ENCODE results near the gene HOXB6.

The HOXB6 gene

DNA sequence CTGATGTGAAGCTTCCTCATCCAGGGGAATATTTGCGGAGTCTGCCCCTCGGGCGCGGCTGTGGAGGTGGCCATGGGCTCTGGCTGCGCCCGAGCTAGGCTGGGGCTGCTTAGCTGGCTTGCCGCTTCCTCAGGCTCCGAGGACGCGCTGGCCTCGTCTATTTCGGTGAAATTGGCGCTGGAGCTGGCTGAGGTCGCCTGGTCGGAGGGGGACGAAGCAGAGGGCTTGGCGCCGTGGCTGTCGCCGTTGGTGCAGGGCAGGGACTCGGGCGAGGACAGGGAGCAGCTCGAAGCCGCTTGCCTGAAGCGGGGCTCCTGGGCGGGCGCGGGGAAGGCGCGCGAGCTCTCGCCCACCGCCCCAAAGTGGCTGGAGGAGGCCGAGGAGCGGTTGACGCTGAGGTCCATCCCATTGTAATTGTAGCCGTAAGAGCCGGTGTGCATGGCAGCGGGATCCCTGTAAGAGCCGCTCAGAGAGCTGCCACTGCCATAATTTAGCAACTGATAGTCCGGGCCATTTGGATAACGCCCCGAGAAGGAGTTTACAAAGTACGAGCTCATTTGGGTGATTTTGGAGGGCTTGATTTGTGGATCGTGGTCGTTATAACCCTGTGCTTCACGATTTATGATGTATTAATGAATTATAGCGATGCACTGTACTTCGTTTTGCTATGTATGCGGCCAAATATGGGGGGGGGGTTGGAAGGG is 11.5 kb downstream of the HOXB6 start, which contains the start of gene HOXB5:
Gene HOXB5 (minus strand): TSS at position 654 of the 704 bp plus-strand sequence. CDS start 97 bp downstream, at position 557.
- no peak within 1 kb of the TSS for H3K27ac ChIP-seq (ENCODE audit: low read length)
- no peak within 1 kb of the TSS for H3K9ac ChIP-seq (ENCODE audit: low read depth, low read length)
- H3K4me3 ChIP-seq (ENCODE audit: low read length), result 0 out of 2 replicates have a peak within 1 kb of the TSS, but pooled peaks have one; percentile 29
- H3K4me1 ChIP-seq (ENCODE audit: insufficient read depth, low read length), result peaks cover 4% of the 10 kb centered on the region; the same call in 1 of the 2 replicates
- no peaks in the 10 kb centered on the region for H3K36me3 ChIP-seq (ENCODE audit: insufficient read depth, low read depth, low read length)
- no peaks in the 10 kb centered on the region; the same call in 1 of the 2 replicates for H3K9me3 ChIP-seq (ENCODE audit: insufficient read depth, low read depth, low read length)
- peaks cover 100% of the 10 kb centered on the region for H3K27me3 ChIP-seq (ENCODE audit: insufficient read depth, low read length)

DNA sequence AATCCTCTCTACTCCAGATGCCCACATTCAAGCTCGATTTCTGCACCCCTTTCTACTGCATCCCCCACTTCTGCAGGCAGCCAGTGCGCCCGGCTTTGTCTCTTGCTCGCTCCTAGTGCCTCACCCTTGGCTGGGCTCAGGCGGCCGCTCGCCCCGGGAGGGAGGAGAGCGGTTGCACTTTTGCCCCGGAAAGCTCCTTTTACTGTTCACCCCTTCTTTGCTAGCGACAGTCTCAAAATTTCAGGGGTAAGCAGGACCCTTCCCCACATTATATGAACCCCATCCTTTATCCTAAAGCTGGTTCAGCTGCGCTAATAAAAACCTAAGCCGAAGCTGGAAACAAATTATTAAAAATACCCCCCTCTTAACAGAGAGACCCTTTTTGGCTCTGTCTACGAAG is 12.2 kb downstream of the HOXB6 start:
- no peak overlapping the region for H3K9ac ChIP-seq (ENCODE audit: low read depth, low read length)
- H3K9me3 ChIP-seq (ENCODE audit: insufficient read depth, low read depth, low read length), result peaks cover under 1% of the 10 kb centered on the region; the same call in 1 of the 2 replicates
- H3K4me1 ChIP-seq (ENCODE audit: insufficient read depth, low read length), result peaks cover 4% of the 10 kb centered on the region; the same call in 1 of the 2 replicates
- H3K4me3 ChIP-seq (ENCODE audit: low read length), result no peak overlapping the region
- no peak overlapping the region for H3K27ac ChIP-seq (ENCODE audit: low read length)
- H3K27me3 ChIP-seq (ENCODE audit: insufficient read depth, low read length), result peaks cover 100% of the 10 kb centered on the region
- H3K36me3 ChIP-seq (ENCODE audit: insufficient read depth, low read depth, low read length), result no peaks in the 10 kb centered on the region

DNA sequence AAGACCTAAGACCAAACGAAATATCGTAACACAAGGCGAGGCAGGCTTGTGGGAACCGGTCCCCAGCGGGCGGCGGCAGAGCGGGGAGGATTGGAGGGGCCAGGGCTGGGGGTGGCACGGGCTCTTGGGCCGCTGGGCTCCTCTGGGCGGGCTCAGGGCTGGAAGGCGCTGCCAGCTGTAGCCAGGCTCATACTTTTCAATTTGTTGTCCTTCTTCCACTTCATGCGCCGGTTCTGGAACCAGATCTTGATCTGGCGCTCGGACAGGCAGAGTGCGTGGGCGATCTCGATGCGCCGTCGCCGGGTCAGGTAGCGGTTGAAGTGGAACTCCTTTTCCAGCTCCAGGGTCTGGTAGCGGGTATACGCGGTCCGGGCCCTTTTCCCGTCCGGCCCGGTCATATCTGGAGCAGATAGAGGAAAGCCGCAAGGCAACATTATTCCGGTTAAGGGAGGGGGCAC is 12.7 kb downstream of the HOXB6 start:
- no peak overlapping the region for H3K4me3 ChIP-seq (ENCODE audit: low read length)
- H3K27me3 ChIP-seq (ENCODE audit: insufficient read depth, low read length), result peaks cover 100% of the 10 kb centered on the region
- H3K36me3 ChIP-seq (ENCODE audit: insufficient read depth, low read depth, low read length), result no peaks in the 10 kb centered on the region
- H3K9me3 ChIP-seq (ENCODE audit: insufficient read depth, low read depth, low read length), result peaks cover 3% of the 10 kb centered on the region; the same call in 1 of the 2 replicates
- no peak overlapping the region for H3K9ac ChIP-seq (ENCODE audit: low read depth, low read length)
- H3K27ac ChIP-seq (ENCODE audit: low read length), result no peak overlapping the region
- peaks cover 4% of the 10 kb centered on the region; the same call in 1 of the 2 replicates for H3K4me1 ChIP-seq (ENCODE audit: insufficient read depth, low read length)

DNA sequence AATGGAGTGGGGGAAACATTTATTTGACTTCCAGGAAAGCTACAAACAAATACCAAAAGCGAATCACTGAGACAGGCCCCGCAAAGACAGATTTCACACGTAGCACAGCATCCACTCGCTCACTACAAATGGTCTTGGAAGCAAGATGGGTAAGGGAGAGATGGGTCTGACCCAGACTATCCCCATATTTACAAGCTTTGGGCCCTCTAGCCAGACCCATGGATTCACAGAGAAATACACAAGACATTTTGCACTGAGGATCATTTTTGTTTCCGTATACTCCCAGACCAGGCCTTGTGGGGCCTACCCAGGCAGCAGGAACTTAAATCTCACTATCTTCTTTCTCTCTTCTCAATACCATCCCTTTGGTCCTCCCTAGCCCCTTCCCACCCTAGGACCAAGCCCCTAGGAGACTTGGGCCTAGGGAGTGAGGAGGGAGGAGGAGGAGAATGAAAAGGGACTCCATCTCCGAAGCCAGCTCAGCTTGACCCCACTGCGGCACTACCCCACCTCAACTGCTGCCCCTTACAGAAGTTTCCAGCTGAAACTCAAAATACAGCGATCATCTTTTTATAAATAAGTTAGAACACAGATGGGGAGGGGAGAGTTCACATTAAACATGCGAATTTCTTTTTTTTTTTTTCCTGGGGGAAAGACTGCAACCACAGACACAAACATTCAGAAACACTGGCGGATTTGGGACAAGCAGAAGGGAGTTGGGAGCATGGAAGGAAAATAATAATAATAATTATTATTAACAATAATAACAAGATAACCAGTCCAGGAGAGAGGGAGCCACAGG is 13.3 kb downstream of the HOXB6 start:
- peaks cover 100% of the 10 kb centered on the region for H3K27me3 ChIP-seq (ENCODE audit: insufficient read depth, low read length)

DNA sequence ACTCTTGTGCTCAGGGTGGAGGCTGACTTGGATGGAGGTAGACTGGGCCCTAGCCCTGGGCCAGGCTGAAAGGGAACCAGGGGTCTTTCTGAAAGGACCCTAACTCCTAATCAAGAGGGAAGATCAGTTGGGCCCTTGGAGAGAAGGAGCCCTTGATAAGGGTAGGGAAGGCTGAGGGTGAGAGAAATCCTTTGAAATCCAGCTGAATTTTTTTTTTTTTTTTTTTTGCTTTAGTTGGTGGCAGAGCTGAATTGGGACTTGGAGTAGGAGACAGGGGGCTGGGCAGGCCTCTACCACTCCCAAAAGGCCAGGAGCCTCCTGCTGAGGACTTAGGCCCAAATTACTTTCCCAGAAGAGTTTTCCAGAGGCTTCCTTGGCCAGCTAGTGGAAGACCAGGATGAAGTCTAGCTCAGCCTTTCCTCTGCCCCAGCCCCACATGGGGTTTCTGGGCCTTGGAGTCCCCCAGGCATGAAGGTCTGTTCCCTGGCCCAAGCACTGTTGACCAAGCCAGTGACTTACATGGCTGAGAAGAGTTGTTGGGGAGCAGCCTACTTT is 14.1 kb downstream of the HOXB6 start:
- Histone ChIP-seq H3K4me3 (ENCODE audit: low read length) (no peak overlapping the region), H3K36me3 (ENCODE audit: insufficient read depth, low read depth, low read length) (no peaks in the 10 kb centered on the region), H3K27ac (ENCODE audit: low read length) (no peak overlapping the region), H3K4me1 (ENCODE audit: insufficient read depth, low read length) (peaks cover 4% of the 10 kb centered on the region; the same call in 1 of the 2 replicates), H3K27me3 (ENCODE audit: insufficient read depth, low read length) (peaks cover 100% of the 10 kb centered on the region), H3K9me3 (ENCODE audit: insufficient read depth, low read depth, low read length) (peaks cover 3% of the 10 kb centered on the region; the same call in 1 of the 2 replicates), H3K9ac (ENCODE audit: low read depth, low read length) (no peak overlapping the region)

More for the DNA sequence above, 13.3 kb downstream of the HOXB6 start:
- Histone ChIP-seq H3K4me1 (ENCODE audit: insufficient read depth, low read length) (peaks cover 4% of the 10 kb centered on the region; the same call in 1 of the 2 replicates), H3K36me3 (ENCODE audit: insufficient read depth, low read depth, low read length) (no peaks in the 10 kb centered on the region), H3K27ac (ENCODE audit: low read length) (no peak overlapping the region), H3K4me3 (ENCODE audit: low read length) (no peak overlapping the region), H3K9me3 (ENCODE audit: insufficient read depth, low read depth, low read length) (peaks cover 3% of the 10 kb centered on the region; the same call in 1 of the 2 replicates), H3K9ac (ENCODE audit: low read depth, low read length) (no peak overlapping the region)

DNA sequence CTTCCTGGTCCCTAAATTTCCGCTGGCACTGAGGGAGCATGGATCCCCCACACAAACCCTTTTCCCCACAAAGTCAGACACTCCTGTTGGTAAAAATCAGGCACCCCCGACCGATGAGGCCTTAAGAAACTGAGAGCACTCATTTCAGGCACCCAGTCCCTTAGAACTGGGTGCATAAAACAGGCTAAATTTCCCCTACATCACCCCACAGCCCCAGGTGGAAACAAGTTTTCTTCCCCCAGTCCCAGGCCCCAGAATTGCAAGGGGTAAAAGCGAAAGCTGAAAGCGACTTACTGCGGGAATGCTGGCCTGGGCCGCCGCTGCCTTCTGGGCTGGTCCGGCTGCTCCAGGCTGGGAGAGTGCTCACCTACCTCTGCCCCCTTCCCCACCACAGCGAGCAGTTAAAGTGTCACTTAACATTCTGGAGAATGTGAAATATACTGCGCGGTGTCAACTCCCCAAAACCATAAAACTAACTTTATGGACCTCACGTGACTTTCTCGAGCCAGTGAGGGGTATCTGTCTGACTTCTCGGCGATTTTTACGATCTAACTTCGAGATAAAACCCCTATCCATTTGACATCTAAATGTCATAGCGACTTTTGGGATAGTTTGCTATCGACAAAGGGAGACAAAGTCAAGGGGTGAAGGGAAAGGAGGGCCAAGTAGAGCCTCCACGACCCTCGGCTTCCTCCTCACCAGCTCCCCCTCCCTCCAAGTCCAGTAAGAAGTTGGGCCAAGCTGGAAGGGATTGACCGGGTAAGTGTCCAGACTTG is 14.8 kb downstream of the HOXB6 start, which contains the start of gene HOXB3:
Gene HOXB3 (minus strand): TSS at position 411 of the 776 bp plus-strand sequence. CDS start 37,767 bp downstream, outside the sequence.
- H3K4me3 ChIP-seq (ENCODE audit: low read length), result no peak within 1 kb of the TSS
- H3K4me1 ChIP-seq (ENCODE audit: insufficient read depth, low read length), result peaks cover 4% of the 10 kb centered on the region; the same call in 1 of the 2 replicates
- H3K9me3 ChIP-seq (ENCODE audit: insufficient read depth, low read depth, low read length), result peaks cover 3% of the 10 kb centered on the region; the same call in 1 of the 2 replicates
- H3K9ac ChIP-seq (ENCODE audit: low read depth, low read length), result no peak within 1 kb of the TSS
- H3K27ac ChIP-seq (ENCODE audit: low read length), result no peak within 1 kb of the TSS
- peaks cover 100% of the 10 kb centered on the region for H3K27me3 ChIP-seq (ENCODE audit: insufficient read depth, low read length)
- H3K36me3 ChIP-seq (ENCODE audit: insufficient read depth, low read depth, low read length), result no peaks in the 10 kb centered on the region

DNA sequence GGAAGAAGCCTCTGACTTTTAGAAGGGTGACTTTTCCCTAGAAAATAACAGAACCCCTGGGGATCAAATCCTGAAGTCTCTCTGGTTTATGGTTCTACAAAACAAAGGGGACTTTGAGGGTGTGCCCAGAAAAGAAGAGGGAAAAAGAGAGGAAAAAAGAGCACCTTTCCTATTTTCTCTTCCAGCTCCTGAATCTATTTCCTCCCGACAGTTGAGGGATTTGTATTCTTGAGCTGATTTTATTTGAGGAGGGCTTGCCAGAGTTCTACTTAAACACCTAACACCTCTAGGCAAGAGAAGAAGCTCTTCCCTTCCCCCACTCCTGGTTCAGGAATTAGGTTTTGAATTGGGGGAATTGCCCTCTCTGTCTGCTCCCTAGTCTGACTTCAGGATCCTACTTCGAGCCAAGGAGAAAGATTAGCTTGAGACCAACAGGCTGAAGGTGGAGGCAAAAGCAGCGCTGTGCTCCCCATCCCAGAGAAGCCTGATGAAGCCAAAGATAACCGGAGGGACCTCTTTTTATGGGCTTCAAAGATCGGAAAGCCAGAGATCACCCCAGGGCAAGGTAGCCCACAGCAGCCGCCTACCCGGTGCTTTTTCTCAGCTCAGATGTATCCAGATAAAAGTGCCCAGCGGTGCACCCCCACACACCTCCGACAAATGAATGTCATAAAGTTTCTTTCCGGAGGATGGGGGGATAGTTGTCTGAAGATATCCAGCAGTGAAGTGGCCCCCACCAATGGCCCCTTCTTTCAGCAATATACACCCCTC is 15.5 kb downstream of the HOXB6 start:
- Histone ChIP-seq H3K36me3 (ENCODE audit: insufficient read depth, low read depth, low read length) (no peaks in the 10 kb centered on the region), H3K9ac (ENCODE audit: low read depth, low read length) (no peak overlapping the region), H3K4me1 (ENCODE audit: insufficient read depth, low read length) (peaks cover 3% of the 10 kb centered on the region; the same call in 1 of the 2 replicates), H3K9me3 (ENCODE audit: insufficient read depth, low read depth, low read length) (peaks cover 3% of the 10 kb centered on the region; the same call in 1 of the 2 replicates), H3K27me3 (ENCODE audit: insufficient read depth, low read length) (peaks cover 100% of the 10 kb centered on the region), H3K27ac (ENCODE audit: low read length) (no peak overlapping the region), H3K4me3 (ENCODE audit: low read length) (no peak overlapping the region)

DNA sequence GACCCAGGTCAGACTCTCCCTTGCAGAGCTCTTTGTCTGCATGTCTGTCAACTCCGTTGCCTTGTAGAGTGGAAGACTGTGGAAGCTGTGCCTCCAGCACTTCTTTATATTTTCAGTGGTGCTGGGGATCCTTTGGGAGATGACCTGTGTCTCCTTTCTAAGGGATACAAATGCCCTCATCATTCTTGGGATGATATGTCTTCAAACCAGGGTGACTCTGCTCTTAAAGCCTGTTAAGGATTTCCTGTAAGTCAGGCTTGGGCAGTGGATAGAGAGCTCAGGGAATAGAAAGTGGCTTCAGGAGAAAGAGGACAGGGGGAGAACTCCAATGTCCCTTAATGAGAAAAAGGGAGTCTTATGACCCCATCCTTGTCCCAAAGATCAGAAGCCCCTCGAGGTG is 16.3 kb downstream of the HOXB6 start:
- Histone ChIP-seq H3K27me3 (ENCODE audit: insufficient read depth, low read length) (peaks cover 100% of the 10 kb centered on the region), H3K27ac (ENCODE audit: low read length) (no peak overlapping the region), H3K4me3 (ENCODE audit: low read length) (no peak overlapping the region), H3K9ac (ENCODE audit: low read depth, low read length) (no peak overlapping the region), H3K4me1 (ENCODE audit: insufficient read depth, low read length) (no peaks in the 10 kb centered on the region), H3K36me3 (ENCODE audit: insufficient read depth, low read depth, low read length) (no peaks in the 10 kb centered on the region), H3K9me3 (ENCODE audit: insufficient read depth, low read depth, low read length) (peaks cover 3% of the 10 kb centered on the region; the same call in 1 of the 2 replicates)

DNA sequence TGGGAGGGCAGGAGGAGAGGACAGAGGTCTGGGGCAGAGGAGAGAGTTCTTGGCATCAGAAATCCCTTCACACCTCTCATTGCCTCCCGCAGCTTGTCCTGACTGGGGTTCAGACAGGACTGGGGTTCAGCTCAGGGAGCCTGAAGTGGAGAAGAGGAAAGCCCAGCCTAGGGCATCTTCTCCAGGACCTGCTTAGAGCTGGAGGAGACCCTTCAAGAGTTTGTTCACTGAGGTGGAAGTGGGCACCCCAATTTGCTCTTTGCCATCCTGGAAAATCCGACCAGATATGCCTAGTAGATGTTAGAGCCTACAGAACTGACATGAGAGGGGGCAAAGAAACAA is 16.7 kb downstream of the HOXB6 start:
- H3K4me1 ChIP-seq (ENCODE audit: insufficient read depth, low read length), result no peaks in the 10 kb centered on the region
- H3K4me3 ChIP-seq (ENCODE audit: low read length), result no peak overlapping the region
- peaks cover 3% of the 10 kb centered on the region; the same call in 1 of the 2 replicates for H3K9me3 ChIP-seq (ENCODE audit: insufficient read depth, low read depth, low read length)
- H3K36me3 ChIP-seq (ENCODE audit: insufficient read depth, low read depth, low read length), result no peaks in the 10 kb centered on the region
- H3K27ac ChIP-seq (ENCODE audit: low read length), result no peak overlapping the region
- peaks cover 100% of the 10 kb centered on the region for H3K27me3 ChIP-seq (ENCODE audit: insufficient read depth, low read length)
- no peak overlapping the region for H3K9ac ChIP-seq (ENCODE audit: low read depth, low read length)

DNA sequence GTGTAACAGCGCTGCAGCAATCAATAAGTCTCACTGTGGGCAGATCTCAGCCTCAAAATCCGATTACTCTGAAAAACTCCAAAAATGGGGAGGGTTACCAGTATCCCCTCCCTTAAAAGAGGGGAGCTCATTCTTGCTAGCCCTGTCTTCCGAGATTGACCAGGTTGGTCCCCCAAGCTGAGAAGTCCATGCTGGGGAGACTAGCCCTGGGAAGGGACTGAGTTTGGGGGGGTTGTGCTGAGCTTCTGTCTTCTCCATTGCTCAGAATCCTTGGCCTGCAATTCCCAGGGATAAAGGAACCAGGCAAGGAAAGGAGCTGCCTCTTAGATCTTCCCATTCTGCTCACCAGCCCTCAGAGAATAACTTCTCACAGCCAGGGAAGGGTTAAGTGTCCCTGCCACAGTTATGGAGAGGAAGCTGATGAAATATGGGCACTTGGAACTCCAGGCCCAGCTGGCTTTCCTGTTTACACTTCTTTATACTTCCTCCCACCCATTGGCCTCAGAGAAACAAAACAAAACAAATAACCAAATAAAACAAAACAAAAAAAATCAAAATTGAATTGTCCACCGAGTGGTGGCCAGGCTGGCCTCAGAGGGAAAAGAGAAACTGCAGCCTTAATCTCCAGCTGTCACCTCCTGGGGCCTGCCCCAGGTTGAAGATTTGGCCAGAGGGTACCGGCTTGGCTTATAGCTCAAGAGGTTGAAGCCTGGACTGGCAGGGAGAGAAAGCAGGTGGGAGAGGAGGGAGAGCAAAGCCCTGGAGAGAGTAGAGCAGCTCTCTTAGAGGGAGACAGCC is 17.3 kb downstream of the HOXB6 start:
- no peaks in the 10 kb centered on the region for H3K4me1 ChIP-seq (ENCODE audit: insufficient read depth, low read length)
- H3K9ac ChIP-seq (ENCODE audit: low read depth, low read length), result no peak overlapping the region
- H3K27ac ChIP-seq (ENCODE audit: low read length), result no peak overlapping the region
- no peak overlapping the region for H3K4me3 ChIP-seq (ENCODE audit: low read length)
- H3K27me3 ChIP-seq (ENCODE audit: insufficient read depth, low read length), result peaks cover 100% of the 10 kb centered on the region
- peaks cover 5% of the 10 kb centered on the region; the same call in 1 of the 2 replicates for H3K9me3 ChIP-seq (ENCODE audit: insufficient read depth, low read depth, low read length)
- H3K36me3 ChIP-seq (ENCODE audit: insufficient read depth, low read depth, low read length), result no peaks in the 10 kb centered on the region

Measured in iPS-20b (cell line).